CD4-positive, alpha-beta memory T cell (primary cell): ENCODE data around the gene LAG3. TPM values are rescaled to one million over a fixed set of nuclear protein-coding genes. Genes with fewer than 3 reads are reported as not detected.

Experiments used
- CTCF ChIA-PET: fragments of 350-600 bp; sonication (Branson Sonifier 250); formaldehyde crosslinking; loops from one replicate; lab custom pipeline; 2021; ENCODE audit warnings: inconsistent platforms; ENCODE audit not compliant: partially characterized antibody; lab: Charles Lee
- POLR2A ChIA-PET: fragments of 350-600 bp; sonication (Branson Sonifier 250); formaldehyde crosslinking; loops from one replicate; lab custom pipeline; 2021; ENCODE audit not compliant: partially characterized antibody; lab: Charles Lee
- DNase-seq, 5 donors: peaks; one replicate each; pipeline versions ENCODE4 v3.0.0 to v3.0.0-alpha.2; 2020 to 2022; ENCODE audit warnings: mixed read lengths in 1 of 5
- H3K27ac ChIP-seq: one replicate; pipeline ENCODE4 v1.7.0; 2013; ENCODE audit warnings: low read depth, low read length
- H3K27me3 ChIP-seq: 2 replicates; pipeline ENCODE4 v1.7.0; 2013; ENCODE audit warnings: mild to moderate bottlenecking, low read length, moderate library complexity; ENCODE audit not compliant: insufficient read depth
- H3K36me3 ChIP-seq: 2 replicates; pipeline ENCODE4 v1.7.0; 2013; ENCODE audit warnings: mild to moderate bottlenecking, low read length, moderate library complexity; ENCODE audit not compliant: insufficient read depth
- H3K4me1 ChIP-seq: 2 replicates; pipeline ENCODE4 v1.7.0; 2013; ENCODE audit warnings: mild to moderate bottlenecking, low read length, moderate library complexity; ENCODE audit not compliant: insufficient read depth
- H3K4me3 ChIP-seq, 2 donors: one replicate each; pipeline ENCODE4 v1.7.0; 2013; ENCODE audit warnings: low read length in 2 of 2, mild to moderate bottlenecking in 1 of 2
- H3K9me3 ChIP-seq, 2 donors: one replicate each; pipeline ENCODE4 v1.7.0; 2013; ENCODE audit warnings: low read length in 2 of 2, control low read depth in 1 of 2; ENCODE audit not compliant: control insufficient read depth in 1 of 2
- H3K27ac Mint-ChIP-seq, 7 donors: one replicate each; pipeline ENCODE4 v1.8.0; 2020 to 2021; ENCODE audit warnings: mixed read lengths in 7 of 7, mild to moderate bottlenecking in 6 of 7, inconsistent platforms in 3 of 7, moderate library complexity in 3 of 7
- H3K27me3 Mint-ChIP-seq, 2 donors: one replicate each; pipeline ENCODE4 v1.8.0; 2020 to 2021; ENCODE audit warnings: mixed read lengths in 2 of 2
- H3K36me3 Mint-ChIP-seq, 2 donors: one replicate each; pipeline ENCODE4 v1.8.0; 2020 to 2021; ENCODE audit warnings: mixed read lengths in 2 of 2, inconsistent platforms in 1 of 2, mild to moderate bottlenecking in 1 of 2
- H3K4me1 Mint-ChIP-seq, 4 donors: one replicate each; pipeline ENCODE4 v1.8.0; 2020 to 2021; ENCODE audit warnings: mixed read lengths in 4 of 4, mild to moderate bottlenecking in 1 of 4
- H3K4me3 Mint-ChIP-seq, 8 donors: one replicate each; pipeline ENCODE4 v1.8.0; 2020 to 2021; ENCODE audit warnings: mixed read lengths in 8 of 8, mild to moderate bottlenecking in 7 of 8, moderate library complexity in 6 of 8, inconsistent platforms in 3 of 8
- H3K9me3 Mint-ChIP-seq, 8 donors: one replicate each; pipeline ENCODE4 v1.8.0; 2020 to 2021; ENCODE audit warnings: mixed read lengths in 8 of 8, mild to moderate bottlenecking in 5 of 8, inconsistent platforms in 3 of 8, moderate library complexity in 1 of 8
- intact Hi-C: fragments of 100-400 bp; cut with micrococcal nuclease; formaldehyde crosslinking; loops from one replicate; pipeline ENCODE4 v1.15.1; 2023
- polyA plus RNA-seq, 2 donors: library from polyadenylated mRNA; unstranded; fragments of 300-500 nt; fragmentation: Illumina TruSeq; gene quantifications; one replicate each; pipeline ENCODE4 v1.2.3, GENCODE V29; 2021
- total RNA-seq, 2 experiments: library from RNA; stranded (reverse); gene quantifications; one replicate each; pipeline ENCODE4 v1.2.3, GENCODE V29; 2021

Gene LAG3
- total and polyA plus RNA-seq, 4 experiments from 2014 or later = 2.4 to 8.3 (median 4.4) TPM

DNA sequence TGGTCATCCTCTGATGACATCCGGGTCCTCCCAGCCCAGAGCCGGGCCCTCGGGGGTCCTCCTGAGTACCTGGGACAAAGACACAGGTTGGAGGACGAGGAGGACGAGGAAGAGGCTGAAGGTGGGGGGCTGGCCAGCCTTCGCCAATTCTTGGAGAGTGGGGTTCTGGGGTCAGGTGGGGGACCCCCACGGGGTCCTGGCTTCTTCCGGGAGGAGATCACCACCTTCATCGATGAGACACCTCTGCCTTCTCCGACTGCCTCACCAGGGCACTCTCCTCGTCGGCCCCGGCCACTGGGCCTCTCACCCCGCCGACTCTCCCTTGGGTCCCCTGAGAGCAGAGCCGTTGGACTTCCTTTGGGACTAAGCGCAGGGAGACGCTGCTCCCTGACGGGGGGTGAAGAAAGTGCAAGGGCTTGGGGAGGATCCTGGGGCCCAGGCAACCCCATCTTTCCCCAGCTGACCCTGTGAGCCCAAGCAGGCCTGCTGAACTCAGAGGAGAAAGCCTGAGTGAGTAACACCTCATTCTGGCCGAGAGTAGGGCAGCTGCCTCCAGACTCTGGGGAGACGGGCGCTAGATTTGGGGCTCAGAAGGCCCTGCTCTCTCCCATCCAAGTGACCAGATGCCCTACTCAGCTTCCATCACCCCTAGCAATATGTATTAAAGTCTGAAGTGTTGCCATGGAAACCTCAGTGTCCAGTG, 54.6 kb downstream of the LAG3 start:
- intact Hi-C loops = loop anchor here (5.0 to 10.0 kb wide), 2 partner anchors 140 to 262 kb away; partner anchors contain the start of genes NOP2 and ZNF384
- ChIA-PET CTCF (interaction anchor here (1.1 to 18.9 kb wide), 12 partner anchors 7 to 206 kb away, joined by 3 to 303 read pairs (median 6); partner anchors contain the start of genes CD4, COPS7A, LAG3 and MLF2), POLR2A (interaction anchor here (1.6 to 6.5 kb wide), 7 partner anchors 25 to 74 kb away, joined by 4 to 48 read pairs (median 19); partner anchors contain the start of genes CD4, CDCA3, MLF2 and PTMS)
- peaks cover 6 to 28% of the 10 kb centered on the region in 2 donors for H3K27me3 Mint-ChIP-seq
- Histone ChIP-seq H3K4me1 (peaks cover 28% of the 10 kb centered on the region), H3K36me3 (no peaks in the 10 kb centered on the region), H3K4me3 (no peak overlapping the region), H3K9me3 (no peaks in the 10 kb centered on the region), H3K27me3 (peaks cover 10% of the 10 kb centered on the region), H3K27ac (no peak overlapping the region)
- no peaks in the 10 kb centered on the region for H3K9me3 Mint-ChIP-seq
- H3K27ac Mint-ChIP-seq = peak overlapping the region in 3 of 7 donors; percentile 62 to 74 (median 68)
- peak overlapping the region in 6 of 8 donors; percentile 64 to 86 (median 76) for H3K4me3 Mint-ChIP-seq
- no peaks in the 10 kb centered on the region for H3K36me3 Mint-ChIP-seq
- H3K4me1 Mint-ChIP-seq = peaks cover 9 to 50% (median 20%) of the 10 kb centered on the region in 4 donors
- no peak for DNase-seq

GRCh38 chr12:6827437-6827911, 55.2 kb downstream of the LAG3 start:
- intact Hi-C loops = loop anchor here (5.0 to 10.0 kb wide), 2 partner anchors 140 to 263 kb away; partner anchors contain the start of genes NOP2 and ZNF384
- POLR2A ChIA-PET = interaction anchor here (1.3 to 3.6 kb wide), 9 partner anchors 13 to 366 kb away, joined by 3 to 26 read pairs (median 10); partner anchors contain the start of genes CD4, CDCA3, GNB3 and MLF2
- Histone ChIP-seq H3K27ac (no peak overlapping the region), H3K9me3 (no peaks in the 10 kb centered on the region), H3K36me3 (no peaks in the 10 kb centered on the region), H3K4me1 (peaks cover 28% of the 10 kb centered on the region), H3K4me3 (no peak overlapping the region), H3K27me3 (peaks cover 10% of the 10 kb centered on the region)
- Mint-ChIP-seq H3K27me3 (peaks cover 6 to 28% of the 10 kb centered on the region in 2 donors), H3K27ac (peak overlapping the region in 3 of 7 donors; percentile 62 to 74 (median 68)), H3K36me3 (no peaks in the 10 kb centered on the region), H3K9me3 (no peaks in the 10 kb centered on the region), H3K4me3 (peak overlapping the region in 6 of 8 donors; percentile 64 to 86 (median 76)), H3K4me1 (peaks cover 9 to 44% (median 18%) of the 10 kb centered on the region in 4 donors)
- CTCF ChIA-PET = interaction anchor here (1.4 to 18.9 kb wide), 6 partner anchors 17 to 72 kb away, joined by 3 to 303 read pairs (median 10); partner anchors contain the start of genes CD4, LAG3, MLF2 and PTMS
- peak in 1 of 5 donors; percentile 16 for DNase-seq

Other genes starting within 250 kb of the LAG3 start
- 100 to 1,000 TPM; 474 to 495 TPM for gene GAPDH, start 238.0 kb upstream of the LAG3 start, total RNA-seq
- gene GAPDH, start 238.0 kb upstream of the LAG3 start, polyA plus RNA-seq = 1,000 to 10,000 TPM; 1,831 to 2,185 TPM
- 10 to 100 TPM; 58.7 to 60.4 TPM for gene IFFO1, start 216.5 kb upstream of the LAG3 start, total RNA-seq
- 10 to 100 TPM in 1 of 2 donors, 1 to 10 TPM in 1; 3.7 to 12.5 TPM for gene IFFO1, start 216.5 kb upstream of the LAG3 start, polyA plus RNA-seq
- 10 to 100 TPM; 87.6 to 87.7 TPM for gene NOP2, start 204.2 kb upstream of the LAG3 start, total RNA-seq
- gene NOP2, start 204.2 kb upstream of the LAG3 start, polyA plus RNA-seq = 10 to 100 TPM; 15.5 to 43.2 TPM
- 100 to 1,000 TPM; 246 to 255 TPM for gene CHD4, start 165.1 kb upstream of the LAG3 start, total RNA-seq
- 10 to 100 TPM; 13.3 to 64.6 TPM for gene CHD4, start 165.1 kb upstream of the LAG3 start, polyA plus RNA-seq
- gene LPAR5, start 136.6 kb upstream of the LAG3 start, total RNA-seq = 10 to 100 TPM; 10.2 to 11.1 TPM
- gene LPAR5, start 136.6 kb upstream of the LAG3 start, polyA plus RNA-seq = 10 to 100 TPM in 1 of 2 donors, 1 to 10 TPM in 1; 5.4 to 11.9 TPM
- 10 to 100 TPM; 13.9 to 16.3 TPM for gene ACRBP, start 125.1 kb upstream of the LAG3 start, total RNA-seq
- under 1 TPM in 1 of 2 donors, not detected in 1; 0.25 TPM for gene ACRBP, start 125.1 kb upstream of the LAG3 start, polyA plus RNA-seq
- gene ING4, start 109.4 kb upstream of the LAG3 start, total RNA-seq = 10 to 100 TPM; 82.3 to 83.5 TPM
- gene ING4, start 109.4 kb upstream of the LAG3 start, polyA plus RNA-seq = 100 to 1,000 TPM in 1 of 2 donors, 10 to 100 TPM in 1; 73.0 to 122 TPM
- 10 to 100 TPM; 88.6 to 88.7 TPM for gene ZNF384, start 83.1 kb upstream of the LAG3 start, total RNA-seq
- gene ZNF384, start 83.1 kb upstream of the LAG3 start, polyA plus RNA-seq = 10 to 100 TPM; 14.4 to 45.8 TPM
- gene PIANP, start 71.7 kb upstream of the LAG3 start, total RNA-seq = 1 to 10 TPM; 1.3 to 1.5 TPM
- gene PIANP, start 71.7 kb upstream of the LAG3 start, polyA plus RNA-seq = under 1 TPM; 0.61 to 0.69 TPM
- 10 to 100 TPM; 36.9 to 37.7 TPM for gene COPS7A, start 48.5 kb upstream of the LAG3 start, total RNA-seq
- 10 to 100 TPM; 44.7 to 48.6 TPM for gene COPS7A, start 48.5 kb upstream of the LAG3 start, polyA plus RNA-seq
- gene MLF2, start 19.4 kb upstream of the LAG3 start, total RNA-seq = 10 to 100 TPM; 79.8 to 80.3 TPM
- gene MLF2, start 19.4 kb upstream of the LAG3 start, polyA plus RNA-seq = 100 to 1,000 TPM; 111 to 130 TPM
- gene PTMS, start 6.2 kb upstream of the LAG3 start, total RNA-seq = 1 to 10 TPM; 2.0 to 2.9 TPM
- gene PTMS, start 6.2 kb upstream of the LAG3 start, polyA plus RNA-seq = 1 to 10 TPM; 1.3 to 3.6 TPM
- gene CD4, start 17.0 kb downstream of the LAG3 start, total RNA-seq = 100 to 1,000 TPM; 285 to 291 TPM
- 100 to 1,000 TPM; 251 to 456 TPM for gene CD4, start 17.0 kb downstream of the LAG3 start, polyA plus RNA-seq
- under 1 TPM in 1 of 2 experiments, not detected in 1; 0.32 TPM for gene GPR162, start 49.3 kb downstream of the LAG3 start, total RNA-seq
- not detected for gene GPR162, start 49.3 kb downstream of the LAG3 start, polyA plus RNA-seq
- 10 to 100 TPM; 11.2 to 11.8 TPM for gene P3H3, start 55.9 kb downstream of the LAG3 start, total RNA-seq
- 1 to 10 TPM in 1 of 2 donors, under 1 TPM in 1; 0.72 to 1.2 TPM for gene P3H3, start 55.9 kb downstream of the LAG3 start, polyA plus RNA-seq
- gene GNB3, start 68.4 kb downstream of the LAG3 start, total RNA-seq = 1 to 10 TPM; 5.1 to 5.2 TPM
- gene GNB3, start 68.4 kb downstream of the LAG3 start, polyA plus RNA-seq = not detected
- gene CDCA3, start 78.8 kb downstream of the LAG3 start, total RNA-seq = 1 to 10 TPM; 1.3 to 2.0 TPM
- under 1 TPM; 0.09 to 0.39 TPM for gene CDCA3, start 78.8 kb downstream of the LAG3 start, polyA plus RNA-seq
- 10 to 100 TPM; 65.2 to 69.3 TPM for gene USP5, start 79.6 kb downstream of the LAG3 start, total RNA-seq
- 10 to 100 TPM; 53.9 to 73.0 TPM for gene USP5, start 79.6 kb downstream of the LAG3 start, polyA plus RNA-seq
- 100 to 1,000 TPM; 155 to 164 TPM for gene TPI1, start 95.0 kb downstream of the LAG3 start, total RNA-seq
- gene TPI1, start 95.0 kb downstream of the LAG3 start, polyA plus RNA-seq = 100 to 1,000 TPM; 572 to 777 TPM
- gene SPSB2, start 100.8 kb downstream of the LAG3 start, total RNA-seq = 10 to 100 TPM; 19.8 to 21.9 TPM
- 10 to 100 TPM; 16.6 to 25.5 TPM for gene SPSB2, start 100.8 kb downstream of the LAG3 start, polyA plus RNA-seq
- 1 to 10 TPM; 8.3 to 9.1 TPM for gene LRRC23, start 132.3 kb downstream of the LAG3 start, total RNA-seq
- gene LRRC23, start 132.3 kb downstream of the LAG3 start, polyA plus RNA-seq = 1 to 10 TPM; 4.1 to 4.2 TPM
- gene ENO2, start 142.1 kb downstream of the LAG3 start, total RNA-seq = 100 to 1,000 TPM; 187 to 190 TPM
- gene ENO2, start 142.1 kb downstream of the LAG3 start, polyA plus RNA-seq = 10 to 100 TPM; 28.4 to 35.8 TPM
- gene ATN1, start 155.4 kb downstream of the LAG3 start, total RNA-seq = 10 to 100 TPM; 32.2 to 33.0 TPM
- 1 to 10 TPM in 1 of 2 donors, under 1 TPM in 1; 0.16 to 1.1 TPM for gene ATN1, start 155.4 kb downstream of the LAG3 start, polyA plus RNA-seq
- gene RNU7-1, start 171.3 kb downstream of the LAG3 start, total RNA-seq = not detected
- not detected for gene RNU7-1, start 171.3 kb downstream of the LAG3 start, polyA plus RNA-seq
- gene C12orf57, start 171.5 kb downstream of the LAG3 start, total RNA-seq = 100 to 1,000 TPM; 423 to 425 TPM
- gene C12orf57, start 171.5 kb downstream of the LAG3 start, polyA plus RNA-seq = 100 to 1,000 TPM; 155 to 244 TPM
- 100 to 1,000 TPM; 189 to 199 TPM for gene PTPN6, start 178.8 kb downstream of the LAG3 start, total RNA-seq
- gene PTPN6, start 178.8 kb downstream of the LAG3 start, polyA plus RNA-seq = 100 to 1,000 TPM; 126 to 325 TPM
- gene PHB2, start 198.1 kb downstream of the LAG3 start, total RNA-seq = 100 to 1,000 TPM; 142 to 148 TPM
- 100 to 1,000 TPM; 102 to 114 TPM for gene PHB2, start 198.1 kb downstream of the LAG3 start, polyA plus RNA-seq
- 10 to 100 TPM; 68.6 to 70.8 TPM for gene EMG1, start 198.4 kb downstream of the LAG3 start, total RNA-seq
- 10 to 100 TPM; 68.8 to 69.8 TPM for gene EMG1, start 198.4 kb downstream of the LAG3 start, polyA plus RNA-seq
- 10 to 100 TPM; 18.3 to 21.6 TPM for gene LPCAT3, start 246.0 kb downstream of the LAG3 start, total RNA-seq
- 10 to 100 TPM; 25.3 to 33.8 TPM for gene LPCAT3, start 246.0 kb downstream of the LAG3 start, polyA plus RNA-seq